Hepatocyte (in vitro differentiated cells): ENCODE results near the gene PIK3R4.

Source experiments
- CTCF ChIP-seq: fragments of 200-600 bp; sonication (generic); IDR thresholded peaks from 2 replicates; pipeline ENCODE4 v1.5.1; 2016; ENCODE audit warnings: antibody characterized with exemption, mild to moderate bottlenecking; ENCODE audit not compliant: poor library complexity
- EZH2 ChIP-seq: fragments of 200-600 bp; sonication (generic); IDR thresholded peaks from 2 replicates; pipeline ENCODE4 v1.6.1; 2016; ENCODE audit warnings: antibody characterized with exemption, mild to moderate bottlenecking, borderline replicate concordance

- TF ChIP-seq CTCF (no peak), EZH2 (no peak)
Measured at GRCh38 chr3:130757611-130758150, 11.1 kb upstream of the PIK3R4 start.
